ENCODE results near the gene BAZ2B. TPM values are rescaled to one million over a fixed set of nuclear protein-coding genes. Genes with fewer than 3 reads are reported as not detected.

Gene BAZ2B
- total RNA-seq, 2 experiments from 2014 or later: 3.7 to 11.8 TPM

- POLR2A ChIA-PET: interaction anchor here (0.7 to 1.6 kb wide), 4 partner anchors 19 to 275 kb away, joined by 3 to 5 read pairs (median 3); no protein-coding TSS in a partner anchor
- no peaks in the 10 kb centered on the region for H3K4me1 ChIP-seq (ENCODE audit: insufficient read depth, low read length, poor library complexity, severe bottlenecking)
- H4K20me1 ChIP-seq (ENCODE audit: insufficient read depth, low read length): no peaks in the 10 kb centered on the region; the same call in 1 of the 2 replicates
- no peak for DNase-seq (ENCODE audit: low spot score)
- no peak overlapping the region for H3K4me2 ChIP-seq (ENCODE audit: low read length)
- H3K27ac ChIP-seq (ENCODE audit: low read depth, low read length, poor library complexity, severe bottlenecking): no peak overlapping the region
- TF ChIP-seq EZH2phosphoT487 (IDR thresholded peaks at IDR 0.05; ENCODE audit: borderline replicate concordance, low read depth, low read length) (no peak), CTCF (conservative IDR thresholded peaks at IDR 0.05; ENCODE audit: low read length) (no peak)
- no TSS peak for BruUV-seq (replicated peaks)
- no peak overlapping the region for H2AFZ ChIP-seq (ENCODE audit: low read length)
- no peaks in the 10 kb centered on the region for H3K9me2 ChIP-seq (ENCODE audit: insufficient read depth, low read length)
- no peaks in the 10 kb centered on the region for H3K79me2 ChIP-seq (ENCODE audit: insufficient read depth, low read depth, low read length)
- CTCF ChIA-PET (ENCODE audit: unreplicated experiment): no interaction called here
- no peak overlapping the region for H3K4me3 ChIP-seq (ENCODE audit: low read depth, low read length, poor library complexity, severe bottlenecking)
- H3K36me3 ChIP-seq (ENCODE audit: insufficient read depth, low read length): no peaks in the 10 kb centered on the region
- H3K9me3 ChIP-seq (ENCODE audit: low read length): no peaks in the 10 kb centered on the region
- intact Hi-C loops (cut with micrococcal nuclease; ENCODE audit: unreplicated experiment): no loop called here
Measured at GRCh38 chr2:159622966-159623365, 6.6 kb upstream of the BAZ2B start.

GRCh38 chr2:159620796-159621195 is 4.4 kb upstream of the BAZ2B start:
- H2AFZ ChIP-seq (ENCODE audit: low read length): no peak overlapping the region
- H3K36me3 ChIP-seq (ENCODE audit: insufficient read depth, low read length): no peaks in the 10 kb centered on the region
- TF ChIP-seq EZH2phosphoT487 (IDR thresholded peaks at IDR 0.05; ENCODE audit: borderline replicate concordance, low read depth, low read length) (no peak), CTCF (conservative IDR thresholded peaks at IDR 0.05; ENCODE audit: low read length) (no peak)
- H3K79me2 ChIP-seq (ENCODE audit: insufficient read depth, low read depth, low read length): no peaks in the 10 kb centered on the region
- BruUV-seq (replicated peaks): no TSS peak
- no peak overlapping the region for H3K4me3 ChIP-seq (ENCODE audit: low read depth, low read length, poor library complexity, severe bottlenecking)
- DNase-seq (ENCODE audit: low spot score): no peak
- ChIA-PET POLR2A (interaction anchor here (0.5 kb wide), 1 partner anchor 20 kb away, joined by 4 read pairs; no protein-coding TSS in a partner anchor), CTCF (ENCODE audit: unreplicated experiment) (no interaction called here)
- H4K20me1 ChIP-seq (ENCODE audit: insufficient read depth, low read length): no peaks in the 10 kb centered on the region; the same call in 1 of the 2 replicates
- intact Hi-C loops (cut with micrococcal nuclease; ENCODE audit: unreplicated experiment): no loop called here
- H3K4me1 ChIP-seq (ENCODE audit: insufficient read depth, low read length, poor library complexity, severe bottlenecking): no peaks in the 10 kb centered on the region
- H3K9me3 ChIP-seq (ENCODE audit: low read length): no peaks in the 10 kb centered on the region
- no peak overlapping the region for H3K27ac ChIP-seq (ENCODE audit: low read depth, low read length, poor library complexity, severe bottlenecking)
- no peak overlapping the region for H3K4me2 ChIP-seq (ENCODE audit: low read length)
- H3K9me2 ChIP-seq (ENCODE audit: insufficient read depth, low read length): no peaks in the 10 kb centered on the region

GRCh38 chr2:159617646-159618045 is 1.3 kb upstream of the BAZ2B start:
- no peak overlapping the region for H3K4me2 ChIP-seq (ENCODE audit: low read length)

More at GRCh38 chr2:159617646-159618045, 1.3 kb upstream of the BAZ2B start:
- Histone ChIP-seq H3K27ac (ENCODE audit: low read depth, low read length, poor library complexity, severe bottlenecking) (no peak overlapping the region), H3K9me3 (ENCODE audit: low read length) (no peaks in the 10 kb centered on the region), H3K36me3 (ENCODE audit: insufficient read depth, low read length) (no peaks in the 10 kb centered on the region), H3K4me1 (ENCODE audit: insufficient read depth, low read length, poor library complexity, severe bottlenecking) (no peaks in the 10 kb centered on the region), H3K9me2 (ENCODE audit: insufficient read depth, low read length) (no peaks in the 10 kb centered on the region), H4K20me1 (ENCODE audit: insufficient read depth, low read length) (no peaks in the 10 kb centered on the region; the same call in 1 of the 2 replicates), H3K4me3 (ENCODE audit: low read depth, low read length, poor library complexity, severe bottlenecking) (no peak overlapping the region), H3K79me2 (ENCODE audit: insufficient read depth, low read depth, low read length) (no peaks in the 10 kb centered on the region), H2AFZ (ENCODE audit: low read length) (no peak overlapping the region)
- TF ChIP-seq CTCF (conservative IDR thresholded peaks at IDR 0.05; ENCODE audit: low read length) (no peak), EZH2phosphoT487 (IDR thresholded peaks at IDR 0.05; ENCODE audit: borderline replicate concordance, low read depth, low read length) (no peak)
- BruUV-seq (replicated peaks): no TSS peak
- POLR2A ChIA-PET: no interaction called here
- DNase-seq (ENCODE audit: low spot score): no peak
- CTCF ChIA-PET (ENCODE audit: unreplicated experiment): no interaction called here
- intact Hi-C loops (cut with micrococcal nuclease; ENCODE audit: unreplicated experiment): loop anchor here (5.0 kb wide), 1 partner anchor 190 kb away; no protein-coding TSS in a partner anchor
